ENCODE measurements around the gene ADAMTSL3. TPM values are rescaled to one million over a fixed set of nuclear protein-coding genes. Genes with fewer than 3 reads are reported as not detected.

ADAMTSL3 gene
- total RNA-seq, 1 donor from 2014 or later = 20.6 TPM

DNA sequence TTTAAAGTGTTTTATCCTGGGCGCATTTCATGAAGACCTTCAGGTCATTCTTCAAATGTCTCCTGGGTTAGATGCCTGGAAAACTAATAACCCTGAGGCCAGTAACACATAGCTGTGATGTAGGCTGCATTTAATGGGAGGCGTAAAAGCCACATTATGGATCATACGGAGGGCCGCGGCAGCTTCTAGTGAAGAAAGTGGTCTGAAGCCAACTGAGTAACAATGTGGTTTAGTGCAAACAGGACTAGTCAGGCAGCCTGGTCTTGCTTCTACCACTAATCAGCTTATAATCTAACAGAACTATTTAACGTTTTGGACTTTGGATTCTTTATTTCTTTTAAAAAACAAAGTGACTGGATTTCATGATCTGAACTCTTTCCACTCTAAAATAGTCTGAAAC lies 54.4 kb downstream of the ADAMTSL3 start:
- DNase-seq = no peak

DNA sequence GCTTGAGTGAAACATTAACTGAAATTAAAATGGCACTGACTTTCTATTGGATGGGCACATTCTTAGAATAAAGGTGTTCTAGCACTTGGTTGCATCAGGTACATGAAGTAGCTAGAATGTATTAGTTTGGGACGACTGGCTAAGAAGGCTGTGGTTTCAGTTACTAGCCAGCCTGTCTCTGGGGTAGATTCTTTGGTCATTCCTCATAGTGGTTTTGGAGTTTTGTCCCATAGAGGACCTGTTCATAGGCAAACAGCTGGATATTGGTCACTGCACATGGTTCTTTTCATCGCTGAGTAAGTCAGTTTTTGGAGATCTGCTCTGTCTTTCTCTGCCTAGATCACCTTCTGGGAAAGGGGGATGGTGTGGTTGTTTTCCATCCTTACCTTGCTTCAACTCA lies 55.3 kb downstream of the ADAMTSL3 start:
- DNase-seq = no peak

DNA sequence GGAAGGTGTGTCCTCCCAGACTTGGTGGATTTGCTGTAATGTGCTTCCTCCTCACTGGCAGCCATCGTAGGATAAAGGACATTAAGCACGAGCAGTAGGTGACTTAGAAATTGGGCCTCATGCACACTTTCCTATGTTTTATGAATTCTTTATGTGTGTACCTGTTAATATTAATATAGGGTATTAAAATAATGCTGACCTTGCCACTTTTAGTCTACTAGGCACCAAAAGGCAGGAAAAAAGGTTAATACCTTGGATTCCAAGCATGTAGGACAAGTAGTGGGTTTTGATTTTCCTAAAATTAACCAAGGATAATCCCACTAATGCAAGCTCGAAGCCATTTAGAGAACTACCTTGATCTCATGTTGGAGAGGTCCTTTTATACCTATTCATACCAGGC lies 55.9 kb downstream of the ADAMTSL3 start:
- DNase-seq = no peak

DNA sequence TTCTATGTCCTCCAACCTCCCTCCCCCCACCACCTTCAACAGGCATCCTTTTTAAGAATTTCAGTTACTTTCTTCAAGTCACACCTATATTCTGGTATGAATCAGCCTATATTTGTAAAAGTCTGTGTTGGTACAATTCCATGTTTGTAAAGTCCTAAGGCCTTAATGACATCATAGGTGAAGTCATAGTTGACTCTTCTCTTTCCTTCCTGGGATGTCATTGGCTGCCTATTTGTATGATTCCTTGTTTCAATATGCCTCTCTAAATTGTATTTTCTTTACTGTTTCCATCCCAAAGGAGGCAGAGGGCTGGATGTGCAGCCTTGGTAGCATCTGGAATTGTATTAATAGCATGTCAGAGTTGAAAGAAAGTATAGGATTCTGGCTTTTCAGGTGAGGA lies 56.5 kb downstream of the ADAMTSL3 start:
- no peak for DNase-seq

DNA sequence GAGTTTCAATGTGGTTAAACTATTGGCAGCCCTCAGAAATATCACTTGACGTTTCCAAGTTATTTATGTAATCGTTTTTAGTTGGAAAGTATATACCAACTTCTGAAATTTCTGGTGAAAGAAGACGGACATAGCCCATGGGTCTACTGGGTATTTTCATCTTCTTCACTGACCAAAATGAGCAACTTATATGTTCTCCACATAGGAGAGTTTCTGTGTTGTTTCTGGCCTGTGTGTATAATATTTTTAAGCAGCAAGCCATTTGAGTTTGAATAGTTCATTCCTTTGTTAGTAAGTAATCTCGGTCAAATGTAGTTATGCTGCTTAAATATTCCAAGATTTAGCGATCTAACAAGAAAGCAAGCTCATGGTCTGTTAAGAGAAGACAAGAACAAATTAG lies 57.3 kb downstream of the ADAMTSL3 start:
- no peak for DNase-seq

DNA sequence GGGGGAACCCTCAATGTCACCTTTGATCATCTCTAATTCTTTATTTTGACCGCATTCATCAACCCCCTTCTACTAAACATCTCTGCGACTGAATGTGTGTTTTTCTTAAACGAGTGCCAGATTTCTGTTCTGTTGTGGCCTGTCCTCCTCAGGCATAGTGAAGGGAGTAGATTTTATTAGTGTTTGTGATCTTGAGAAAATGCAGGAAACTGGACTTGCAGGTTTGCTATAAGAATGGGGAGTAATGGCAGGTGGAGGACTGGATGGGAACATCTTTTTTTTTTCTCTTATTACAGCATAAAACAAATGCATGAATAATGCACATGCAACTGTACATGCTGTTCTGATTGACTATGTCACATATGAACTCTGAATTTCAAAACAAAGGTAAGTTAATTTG lies 59.3 kb downstream of the ADAMTSL3 start:
- no peak for DNase-seq

DNA sequence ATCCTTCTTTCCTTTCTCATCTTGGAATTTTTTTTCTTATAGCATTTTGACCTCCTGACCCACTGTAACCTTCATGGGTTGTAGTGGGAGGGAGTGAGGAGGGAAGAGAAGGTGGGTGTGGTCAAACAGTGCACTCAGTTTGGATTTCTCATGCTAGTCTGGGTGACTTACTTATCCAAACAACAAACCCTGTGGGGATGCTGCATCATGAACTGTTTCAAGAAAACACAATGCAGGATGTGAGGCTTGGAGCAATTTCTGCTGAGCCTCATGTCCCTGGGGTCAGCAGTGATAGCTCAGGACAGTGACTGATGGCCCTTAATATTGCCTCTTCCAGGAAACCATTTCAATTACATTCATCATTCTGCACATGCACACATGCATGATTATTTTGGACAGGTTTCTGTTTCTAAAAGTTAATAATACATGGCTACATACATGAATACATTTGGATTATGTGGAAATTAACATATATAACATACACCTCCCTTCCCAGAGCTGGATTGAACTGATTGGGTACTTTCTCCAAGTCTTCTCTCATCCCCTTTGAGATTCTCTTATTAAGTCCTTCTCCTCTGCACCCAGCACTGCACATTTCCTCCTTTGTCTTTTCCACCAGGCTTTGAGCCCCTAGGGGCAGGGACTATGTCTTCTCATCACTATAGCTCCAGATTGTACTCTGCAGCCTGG lies 61.2 kb downstream of the ADAMTSL3 start:
- DNase-seq = no peak

DNA sequence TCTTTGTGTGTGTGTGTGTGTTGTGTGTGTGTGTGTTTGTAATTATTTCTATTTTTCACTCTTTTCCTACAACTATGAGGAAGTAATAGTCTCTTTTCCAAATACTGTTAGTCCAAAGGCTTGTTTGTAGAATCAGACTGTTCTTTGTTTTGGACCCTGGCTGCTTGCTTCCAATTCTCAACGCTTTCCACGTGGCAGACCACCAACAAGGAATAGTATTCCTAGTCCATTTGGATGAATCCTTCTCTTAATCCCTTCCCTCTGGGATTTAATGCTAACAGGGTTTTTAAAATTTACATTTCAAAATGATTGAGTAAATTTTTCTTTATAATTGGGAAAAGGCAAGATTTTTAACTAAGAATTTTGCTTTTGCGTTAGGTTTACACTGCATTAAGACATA lies 62.7 kb downstream of the ADAMTSL3 start:
- no peak for DNase-seq

DNA sequence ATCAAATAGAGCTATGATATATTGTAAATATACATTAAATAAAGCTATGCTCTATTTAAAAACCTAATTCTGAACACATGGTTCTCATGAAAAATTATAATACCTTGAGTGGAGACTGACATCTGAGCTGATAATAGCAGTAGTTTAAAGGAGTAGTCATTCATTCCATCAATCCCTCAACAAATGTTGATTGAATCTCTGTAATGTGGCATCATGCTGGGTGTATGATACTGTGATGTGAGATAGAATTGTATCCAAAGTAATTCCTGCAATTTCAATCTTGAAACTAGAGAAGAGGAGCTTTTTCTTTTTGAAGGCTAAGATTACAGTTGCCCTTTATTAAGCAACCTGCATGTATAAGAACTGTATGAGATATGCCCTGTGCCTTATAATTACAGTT lies 63.1 kb downstream of the ADAMTSL3 start:
- DNase-seq = no peak

DNA sequence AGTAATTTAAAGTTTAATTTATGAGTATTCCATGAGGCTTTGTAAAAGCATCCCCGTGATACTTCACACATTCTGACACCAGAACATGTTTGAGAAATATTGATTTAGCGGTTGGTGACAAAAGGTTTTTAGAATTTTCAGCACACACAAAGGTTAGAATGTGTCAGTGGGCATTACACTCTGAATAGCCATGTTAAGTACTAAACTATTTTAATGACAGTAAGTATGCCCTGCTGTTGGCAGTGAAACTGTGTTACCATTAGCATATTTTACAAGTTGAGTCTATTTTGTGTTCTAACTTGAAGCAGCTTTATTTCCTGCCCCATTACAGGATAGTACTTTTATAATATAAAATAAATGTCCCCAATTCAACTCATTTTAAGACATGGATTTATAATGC lies 66.5 kb downstream of the ADAMTSL3 start:
- DNase-seq = no peak

DNA sequence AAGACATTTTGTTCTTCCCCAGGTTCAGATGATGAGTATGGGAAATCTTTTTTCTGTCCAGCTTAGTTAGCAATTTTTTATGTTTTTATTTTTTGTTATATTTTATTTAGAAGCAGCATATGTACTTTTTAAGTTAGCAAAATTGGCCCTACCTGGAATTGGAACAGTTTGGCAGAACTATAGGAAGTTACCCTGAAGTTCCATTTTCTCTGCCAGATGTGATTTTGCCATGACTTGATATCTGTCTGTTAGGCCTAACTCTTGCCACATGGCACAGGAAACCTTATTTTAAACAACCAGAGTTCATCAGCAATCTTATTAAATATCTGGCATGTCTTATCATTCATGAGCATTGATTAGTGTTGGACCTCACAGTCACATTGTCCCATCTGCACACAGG lies 67.1 kb downstream of the ADAMTSL3 start:
- no peak for DNase-seq

DNA sequence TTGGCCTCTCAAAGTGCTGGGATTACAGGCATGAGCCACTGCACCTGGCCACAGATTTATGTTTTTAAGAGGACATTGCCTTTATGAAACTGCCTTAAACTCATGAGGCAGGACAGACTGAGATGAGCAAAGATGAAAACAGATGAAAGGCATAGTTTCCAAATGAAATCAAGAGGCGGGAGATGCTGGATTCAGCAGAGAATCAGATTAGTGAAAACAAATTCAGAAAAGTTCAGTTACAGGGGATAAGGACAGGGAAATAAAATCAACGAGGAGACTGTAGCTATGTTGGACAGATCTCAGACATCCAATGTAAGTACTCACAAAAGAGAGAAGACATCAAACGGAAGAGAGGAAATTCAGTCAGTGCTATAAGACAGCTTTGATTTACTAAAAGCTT lies 68.1 kb downstream of the ADAMTSL3 start:
- no peak for DNase-seq

DNA sequence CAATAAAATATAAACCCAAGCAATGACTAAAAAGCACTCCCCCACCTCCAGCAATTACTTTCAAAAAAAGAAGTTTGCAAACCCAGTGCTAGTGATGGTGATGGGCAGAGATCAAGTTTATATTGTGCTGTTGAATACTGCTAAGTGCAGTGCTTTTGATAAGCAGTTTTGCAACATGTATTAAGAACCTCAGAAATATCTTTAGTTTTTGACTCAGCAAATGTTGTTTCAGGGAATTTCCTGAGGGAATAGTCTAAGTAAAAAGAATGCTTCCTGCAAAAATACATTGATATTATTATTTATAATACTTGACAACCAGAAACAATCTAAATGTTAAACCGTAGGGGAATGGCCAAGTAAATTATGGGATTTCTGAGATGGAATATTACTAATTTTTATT lies 69.3 kb downstream of the ADAMTSL3 start:
- DNase-seq = no peak

DNA sequence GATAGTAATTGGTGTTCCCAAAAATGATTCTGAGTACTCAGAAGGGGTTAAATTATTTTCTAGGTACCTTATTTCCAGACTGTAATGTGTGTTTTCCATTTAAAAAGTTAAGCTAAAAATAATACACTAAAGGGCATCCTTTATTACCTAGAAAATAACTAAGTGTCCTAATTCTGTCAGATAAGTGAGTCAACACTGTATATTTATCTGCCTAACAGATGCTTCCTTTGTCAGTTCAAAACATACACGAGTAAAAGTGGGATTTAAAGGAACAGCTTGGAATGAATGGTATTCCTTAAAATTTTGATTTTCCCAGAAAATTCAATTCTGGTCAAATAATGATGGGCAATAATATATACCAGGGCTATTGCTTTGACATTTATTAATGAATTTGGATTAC lies 78.3 kb downstream of the ADAMTSL3 start:
- DNase-seq = no peak

DNA sequence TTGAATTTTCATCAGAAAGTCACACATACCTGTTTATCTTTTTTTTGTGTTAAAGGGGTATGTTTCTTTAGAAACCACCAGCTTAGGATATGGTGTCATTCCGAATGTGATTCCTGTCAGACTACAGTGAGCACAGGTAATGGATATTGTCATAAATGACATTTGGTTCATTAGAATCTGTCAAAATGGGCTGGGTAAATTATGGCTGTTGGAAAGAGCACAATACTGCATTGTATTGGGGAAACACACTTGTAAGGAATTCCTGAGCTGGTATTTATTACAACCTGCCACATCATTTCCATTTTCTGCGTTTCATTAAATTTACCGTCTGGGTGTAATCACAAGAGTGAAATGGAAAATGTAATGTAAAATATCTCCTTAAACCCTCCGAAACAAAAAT lies 78.8 kb downstream of the ADAMTSL3 start:
- DNase-seq = no peak

DNA sequence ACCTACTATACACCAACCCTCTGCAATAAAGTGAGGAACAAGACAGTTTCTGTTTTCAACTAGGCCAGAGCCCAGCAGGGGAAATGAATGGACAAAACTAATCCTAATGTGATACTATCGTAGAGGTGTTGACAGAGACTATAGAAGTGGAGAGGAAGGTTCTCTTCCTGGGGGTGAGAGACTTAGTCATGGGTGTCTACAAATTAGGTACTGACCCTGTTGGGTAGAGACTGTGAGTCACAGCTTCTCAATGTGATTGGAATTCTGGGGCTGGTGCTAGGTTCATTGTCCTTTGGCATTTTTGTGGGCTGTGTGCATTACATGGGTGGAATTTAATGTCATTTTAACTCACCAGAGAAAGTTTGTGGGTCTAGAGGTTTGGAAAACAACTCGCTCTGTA lies 79.3 kb downstream of the ADAMTSL3 start:
- DNase-seq = no peak

DNA sequence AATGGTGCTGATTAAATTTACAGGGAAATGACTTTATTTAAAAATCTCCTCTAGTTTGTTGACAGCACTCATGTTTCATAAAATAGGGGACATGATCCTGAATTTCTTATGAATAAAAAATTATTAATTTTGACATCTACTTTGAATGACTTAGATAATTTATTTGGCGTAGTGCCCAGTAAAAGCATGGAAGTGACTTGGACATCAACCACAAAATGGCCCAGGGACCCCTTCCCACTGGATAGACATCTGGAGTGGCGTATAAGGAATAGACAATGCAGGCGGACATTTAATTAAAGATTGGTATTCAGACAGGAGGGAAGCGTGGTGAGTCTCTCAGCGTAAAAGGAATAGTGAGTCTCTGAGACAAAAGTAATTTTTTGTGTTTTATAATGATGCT lies 79.8 kb downstream of the ADAMTSL3 start:
- DNase-seq = no peak

DNA sequence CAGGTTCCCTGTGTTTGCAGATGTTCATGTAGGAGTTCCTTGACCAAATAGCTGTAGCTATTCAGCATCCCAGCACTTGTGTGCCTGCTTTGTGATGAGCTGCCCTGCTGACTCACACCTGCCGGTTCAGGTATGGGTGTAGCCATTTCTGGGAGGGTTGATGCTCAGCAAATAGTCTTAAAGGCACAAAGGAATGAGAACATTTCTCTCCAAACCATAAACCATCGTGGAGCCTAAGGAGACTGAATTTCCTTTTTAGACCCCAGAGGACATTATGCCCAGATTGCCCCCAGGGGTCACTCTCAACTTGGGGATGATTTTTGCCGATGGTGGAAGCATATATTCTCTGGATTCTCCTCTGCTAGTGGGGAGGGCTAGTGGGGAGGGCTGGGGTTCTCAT lies 80.6 kb downstream of the ADAMTSL3 start:
- no peak for DNase-seq

DNA sequence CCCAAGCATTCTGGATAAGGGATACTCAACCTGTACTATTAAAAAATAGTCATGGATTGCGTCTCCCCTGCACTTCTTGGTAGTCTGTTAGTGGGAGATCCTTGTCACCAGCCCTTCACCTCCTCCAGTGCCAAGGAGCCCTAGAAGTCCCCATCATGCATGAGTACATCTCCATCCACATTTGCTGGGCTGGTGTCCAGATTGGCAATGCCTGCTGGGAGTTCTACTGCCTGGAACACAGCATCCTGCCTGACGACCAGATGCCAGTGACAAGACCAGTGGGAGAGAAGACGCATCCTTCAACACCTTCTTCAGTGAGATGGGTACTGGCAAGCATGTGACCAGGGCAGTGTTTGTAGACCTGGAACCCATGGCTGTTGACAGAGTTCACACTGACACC lies 85.7 kb downstream of the ADAMTSL3 start:
- DNase-seq = no peak

DNA sequence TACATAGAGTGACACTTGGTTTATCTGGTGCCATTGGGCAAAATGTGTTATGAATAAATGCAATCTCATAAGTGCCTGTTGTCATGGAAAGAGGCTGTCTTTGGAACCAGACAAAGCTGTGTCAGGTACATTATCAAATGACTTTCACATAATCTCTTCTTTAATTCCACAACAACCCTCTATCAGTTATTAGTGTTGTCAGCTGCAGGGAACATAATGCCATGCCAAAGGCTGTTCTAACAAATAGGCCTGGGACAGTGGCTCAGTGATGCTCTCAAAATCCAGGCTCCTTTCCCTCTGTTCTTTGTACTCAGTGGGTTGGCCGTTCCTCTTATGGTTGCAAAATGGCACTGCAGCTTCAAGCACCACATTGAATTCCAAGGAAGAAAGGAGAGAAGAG lies 91.8 kb downstream of the ADAMTSL3 start:
- DNase-seq = no peak

DNA sequence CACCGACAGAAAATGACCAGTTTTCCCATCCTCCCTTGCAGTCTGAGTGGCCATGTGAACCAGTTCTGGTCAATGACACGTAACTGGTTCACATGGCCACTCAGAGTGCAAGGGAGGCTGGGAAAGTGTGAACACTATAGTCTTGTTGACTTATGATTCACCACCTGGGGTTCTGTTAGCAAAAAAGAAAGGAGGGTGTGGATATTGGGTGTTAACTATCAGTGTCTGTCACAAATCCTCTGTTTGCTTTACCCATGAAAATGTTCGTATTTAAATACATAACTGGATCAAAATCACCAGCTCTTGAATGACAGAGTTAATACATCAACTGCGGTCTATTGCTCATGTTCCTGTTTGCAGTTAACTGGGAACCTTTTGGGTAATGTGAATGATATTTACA lies 92.3 kb downstream of the ADAMTSL3 start:
- DNase-seq = no peak

DNA sequence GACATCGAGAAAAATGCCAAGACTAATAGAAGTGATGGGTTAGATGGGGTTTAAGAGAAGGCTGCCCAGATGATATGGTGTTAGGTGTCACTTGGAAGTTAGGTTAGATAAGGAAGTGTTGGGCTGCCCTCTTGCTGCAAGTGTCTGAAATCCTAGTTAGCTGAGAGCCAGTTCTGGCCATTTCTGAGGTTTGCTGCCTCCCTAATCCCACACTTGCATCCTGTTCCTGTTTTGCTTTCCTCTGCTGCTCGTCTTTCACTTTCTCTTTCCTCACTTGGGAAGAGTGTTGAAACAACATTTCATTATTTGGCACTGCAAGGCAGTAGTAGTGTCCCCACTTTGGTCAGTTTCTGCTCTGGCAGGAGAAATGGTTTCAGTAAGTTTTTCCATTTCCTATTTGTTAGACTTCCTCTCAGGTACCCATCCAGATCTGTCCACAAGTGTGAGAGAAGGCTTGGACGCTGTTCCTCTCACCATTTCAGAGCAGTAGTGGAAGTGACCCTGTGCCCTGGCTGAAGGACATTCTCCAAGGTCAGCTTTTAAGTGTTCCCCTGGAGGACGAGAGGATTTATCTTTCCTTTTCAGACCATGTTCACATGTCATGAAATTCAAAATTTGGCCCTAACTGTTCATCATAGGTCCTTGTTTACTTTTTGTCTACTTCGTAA lies 93.3 kb downstream of the ADAMTSL3 start:
- DNase-seq = no peak

DNA sequence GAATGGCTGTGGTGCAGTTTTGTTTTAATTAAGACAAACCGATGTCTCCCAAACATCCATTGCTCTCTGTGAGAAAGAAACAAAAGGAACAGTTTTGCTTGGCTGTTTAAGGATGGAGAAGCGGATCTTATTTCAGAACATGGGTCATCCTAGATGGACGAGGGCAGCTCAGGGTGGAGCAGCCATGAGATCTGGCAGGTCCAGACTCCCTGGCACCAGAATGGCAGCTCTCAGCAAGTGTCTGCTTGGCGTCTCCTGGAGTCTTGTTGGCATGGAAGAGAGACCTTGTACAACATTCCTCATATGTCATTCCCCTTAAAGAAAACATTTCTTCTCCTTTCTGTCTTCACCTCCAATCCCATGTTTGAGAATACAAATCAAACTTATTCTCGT lies 93.8 kb downstream of the ADAMTSL3 start:
- no peak for DNase-seq

DNA sequence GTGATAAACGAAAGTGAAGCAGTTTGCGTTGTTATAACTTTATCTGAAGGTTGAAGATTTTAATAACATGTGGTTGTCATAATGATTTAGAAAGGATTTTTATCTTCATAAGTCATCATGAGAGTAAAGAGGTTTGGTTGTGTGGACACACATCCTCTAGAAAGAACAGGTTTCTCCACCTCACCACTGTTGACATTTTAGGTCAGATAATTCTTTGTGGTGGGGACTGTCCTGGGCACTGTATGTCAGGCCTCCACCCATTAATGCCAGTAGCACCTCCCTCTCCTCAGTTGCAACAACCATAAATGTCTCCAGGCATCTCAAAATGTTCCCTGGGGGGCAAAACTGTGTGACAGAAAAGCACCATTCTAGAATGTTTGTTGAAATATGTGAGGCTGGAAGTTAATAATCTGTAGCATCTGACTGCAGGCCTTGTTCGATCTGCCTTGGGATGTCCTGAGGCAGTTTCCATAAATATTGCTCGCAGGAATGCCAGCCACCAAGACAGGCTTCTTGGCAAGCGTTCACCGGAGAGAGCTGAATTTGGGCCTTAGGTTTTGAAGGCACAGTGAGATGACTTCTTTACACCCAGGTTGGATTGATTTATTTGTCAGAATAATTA lies 100.1 kb downstream of the ADAMTSL3 start:
- DNase-seq = no peak
